Stimulated activated naive B cell treated with anti-CD40 and anti-IgM and Interleukin-4, amounts not matched to agents 10 μg/mL and 1 μg/mL and 100 μg/mL, for 72 hours (primary cell): Measurements from ENCODE around the gene CYBA.
A peak's percentile ranks its signal among the peaks of the same experiment; 100 is the strongest.

Experiments
- ATAC-seq, 2 donors: fragments of 150-1000 bp; cut with Tn5 transposase; replicated peaks; 2 replicates each; pipeline ENCODE4 v1.10.0; 2021; ENCODE audit warnings: moderate library complexity in 1 of 2
- DNase-seq: peaks from one replicate; pipeline ENCODE4 v3.0.0; 2021
- H3K27ac Mint-ChIP-seq: one replicate; pipeline ENCODE4 v1.8.0; 2022; ENCODE audit warnings: mild to moderate bottlenecking, mixed read lengths
- H3K27me3 Mint-ChIP-seq, 2 donors: one replicate each; pipeline ENCODE4 v1.8.0; 2022; ENCODE audit warnings: mixed read lengths in 2 of 2
- H3K36me3 Mint-ChIP-seq, 2 donors: one replicate each; pipeline ENCODE4 v1.8.0; 2022; ENCODE audit warnings: mixed read lengths in 2 of 2, mild to moderate bottlenecking in 1 of 2
- H3K4me1 Mint-ChIP-seq, 2 donors: one replicate each; pipeline ENCODE4 v1.8.0; 2022; ENCODE audit warnings: mixed read lengths in 2 of 2, mild to moderate bottlenecking in 1 of 2
- H3K4me3 Mint-ChIP-seq, 2 donors: one replicate each; pipeline ENCODE4 v1.8.0; 2022; ENCODE audit warnings: mild to moderate bottlenecking in 2 of 2, mixed read lengths in 2 of 2, moderate library complexity in 1 of 2
- H3K9me3 Mint-ChIP-seq, 2 donors: one replicate each; pipeline ENCODE4 v1.8.0; 2022; ENCODE audit warnings: mixed read lengths in 2 of 2, mild to moderate bottlenecking in 1 of 2

CYBA gene

GRCh38 chr16:88602091-88602490 lies 48.8 kb downstream of the CYBA start:
- Mint-ChIP-seq H3K4me1 (peaks cover 18 to 33% of the 10 kb centered on the region in 2 donors), H3K36me3 (peaks cover 35 to 58% of the 10 kb centered on the region in 2 donors), H3K27ac (no peak overlapping the region), H3K4me3 (no peak overlapping the region), H3K27me3 (no peaks in the 10 kb centered on the region), H3K9me3 (no peaks in the 10 kb centered on the region)
- ATAC-seq: no peak
- DNase-seq: no peak

GRCh38 chr16:88601313-88602036 lies 49.4 kb downstream of the CYBA start:
- peaks cover 20 to 32% of the 10 kb centered on the region in 2 donors for H3K4me1 Mint-ChIP-seq
- H3K9me3 Mint-ChIP-seq: no peaks in the 10 kb centered on the region
- H3K27me3 Mint-ChIP-seq: no peaks in the 10 kb centered on the region
- ATAC-seq (peak in 1 of 2 donors; percentile 41), DNase-seq (no peak)
- no peak overlapping the region for H3K27ac Mint-ChIP-seq
- no peak overlapping the region for H3K4me3 Mint-ChIP-seq
- peaks cover 38 to 53% of the 10 kb centered on the region in 2 donors for H3K36me3 Mint-ChIP-seq

- DNase-seq (no peak), ATAC-seq (no peak)
- Mint-ChIP-seq H3K4me3 (no peak overlapping the region), H3K36me3 (peaks cover 39 to 56% of the 10 kb centered on the region in 2 donors), H3K27me3 (no peaks in the 10 kb centered on the region), H3K4me1 (peaks cover 20 to 32% of the 10 kb centered on the region in 2 donors), H3K27ac (no peak overlapping the region), H3K9me3 (no peaks in the 10 kb centered on the region)
Measured at GRCh38 chr16:88600539-88600896, 50.3 kb downstream of the CYBA start.

GRCh38 chr16:88599825-88600538 lies 50.9 kb downstream of the CYBA start:
- peaks cover 20 to 32% of the 10 kb centered on the region in 2 donors for H3K4me1 Mint-ChIP-seq
- peaks cover 40 to 59% of the 10 kb centered on the region in 2 donors for H3K36me3 Mint-ChIP-seq
- no peaks in the 10 kb centered on the region for H3K27me3 Mint-ChIP-seq
- H3K4me3 Mint-ChIP-seq: no peak overlapping the region
- DNase-seq (no peak), ATAC-seq (peak in 1 of 2 donors; percentile 47)
- no peaks in the 10 kb centered on the region for H3K9me3 Mint-ChIP-seq
- H3K27ac Mint-ChIP-seq: peak overlapping the region; percentile 22

GRCh38 chr16:88599092-88599733 lies 51.6 kb downstream of the CYBA start:
- DNase-seq (no peak), ATAC-seq (peak in 1 of 2 donors; percentile 43)
- peak overlapping the region; percentile 22 for H3K27ac Mint-ChIP-seq
- no peaks in the 10 kb centered on the region for H3K9me3 Mint-ChIP-seq
- H3K27me3 Mint-ChIP-seq: no peaks in the 10 kb centered on the region
- H3K4me3 Mint-ChIP-seq: peak overlapping the region in 1 of 2 donors; percentile 17
- H3K36me3 Mint-ChIP-seq: peaks cover 38 to 58% of the 10 kb centered on the region in 2 donors
- H3K4me1 Mint-ChIP-seq: peaks cover 22 to 32% of the 10 kb centered on the region in 2 donors

- H3K27me3 Mint-ChIP-seq: no peaks in the 10 kb centered on the region
- H3K4me3 Mint-ChIP-seq: no peak overlapping the region
- H3K4me1 Mint-ChIP-seq: peaks cover 28 to 42% of the 10 kb centered on the region in 2 donors
- no peaks in the 10 kb centered on the region for H3K9me3 Mint-ChIP-seq
- H3K27ac Mint-ChIP-seq: no peak overlapping the region
- ATAC-seq (peak; percentile 61 to 67), DNase-seq (no peak)
- H3K36me3 Mint-ChIP-seq: peaks cover 36 to 59% of the 10 kb centered on the region in 2 donors
Measured at GRCh38 chr16:88597856-88598491, 52.9 kb downstream of the CYBA start.

- Mint-ChIP-seq H3K9me3 (no peaks in the 10 kb centered on the region), H3K27ac (no peak overlapping the region), H3K36me3 (peaks cover 40 to 56% of the 10 kb centered on the region in 2 donors), H3K27me3 (no peaks in the 10 kb centered on the region), H3K4me1 (peaks cover 32 to 50% of the 10 kb centered on the region in 2 donors), H3K4me3 (no peak overlapping the region)
- ATAC-seq: no peak
- no peak for DNase-seq
Measured at GRCh38 chr16:88596483-88596882, 54.4 kb downstream of the CYBA start.

GRCh38 chr16:88595921-88596320 lies 54.9 kb downstream of the CYBA start:
- Mint-ChIP-seq H3K36me3 (peaks cover 39 to 53% of the 10 kb centered on the region in 2 donors), H3K27me3 (no peaks in the 10 kb centered on the region), H3K4me1 (peaks cover 29 to 46% of the 10 kb centered on the region in 2 donors), H3K9me3 (no peaks in the 10 kb centered on the region), H3K27ac (no peak overlapping the region), H3K4me3 (no peak overlapping the region)
- ATAC-seq (no peak), DNase-seq (no peak)

- Mint-ChIP-seq H3K27me3 (no peaks in the 10 kb centered on the region), H3K36me3 (peaks cover 36 to 51% of the 10 kb centered on the region in 2 donors)
Measured at GRCh38 chr16:88595101-88595500, 55.8 kb downstream of the CYBA start.

GRCh38 chr16:88593910-88594309 lies 56.9 kb downstream of the CYBA start:
- ATAC-seq (no peak), DNase-seq (no peak)
- H3K4me3 Mint-ChIP-seq: no peak overlapping the region
- H3K27me3 Mint-ChIP-seq: no peaks in the 10 kb centered on the region
- H3K9me3 Mint-ChIP-seq: no peaks in the 10 kb centered on the region
- peaks cover 28 to 38% of the 10 kb centered on the region in 2 donors for H3K4me1 Mint-ChIP-seq
- H3K27ac Mint-ChIP-seq: no peak overlapping the region
- H3K36me3 Mint-ChIP-seq: peaks cover 34 to 47% of the 10 kb centered on the region in 2 donors

More at GRCh38 chr16:88595101-88595500, 55.8 kb downstream of the CYBA start:
- H3K4me1 Mint-ChIP-seq: peaks cover 29 to 44% of the 10 kb centered on the region in 2 donors
- no peak overlapping the region for H3K27ac Mint-ChIP-seq
- no peaks in the 10 kb centered on the region for H3K9me3 Mint-ChIP-seq
- H3K4me3 Mint-ChIP-seq: no peak overlapping the region
- ATAC-seq: no peak
- DNase-seq: no peak

GRCh38 chr16:88593489-88593888 lies 57.4 kb downstream of the CYBA start:
- H3K4me1 Mint-ChIP-seq: peaks cover 29 to 38% of the 10 kb centered on the region in 2 donors

More at GRCh38 chr16:88593489-88593888, 57.4 kb downstream of the CYBA start:
- ATAC-seq (no peak), DNase-seq (no peak)
- Mint-ChIP-seq H3K27me3 (no peaks in the 10 kb centered on the region), H3K4me3 (no peak overlapping the region), H3K27ac (no peak overlapping the region), H3K36me3 (peaks cover 37 to 48% of the 10 kb centered on the region in 2 donors), H3K9me3 (no peaks in the 10 kb centered on the region)
